Left lung (tissue), 10 donors: ENCODE results near the gene RHOT2. TPM values are rescaled to one million over a fixed set of nuclear protein-coding genes. Genes with fewer than 3 reads are reported as not detected.

Experiments
- ATAC-seq: fragments of 200-7000 bp; cut with Tn5 transposase; one replicate; pipeline ENCODE4 v1.9.1; 2020; ENCODE audit warnings: moderate library complexity
- DNase-seq, 4 donors: peaks; one replicate each; pipeline ENCODE4 v3.0.0-alpha.2; 2013 to 2020
- H3K27ac ChIP-seq, 2 donors: fragments of 200-600 bp; sonication (generic) in 1 of 2; one replicate each; pipeline versions ENCODE4 v1.5.0 to v1.8.0; 2020 to 2021
- H3K27me3 ChIP-seq, 2 donors: fragments of 200-600 bp; sonication (generic) in 1 of 2; one replicate each; pipeline versions ENCODE4 v1.5.0 to v1.8.0; 2020 to 2021
- H3K36me3 ChIP-seq, 2 donors: fragments of 200-600 bp; sonication (generic) in 1 of 2; one replicate each; pipeline versions ENCODE4 v1.5.0 to v1.8.0; 2020 to 2021
- H3K4me1 ChIP-seq, 2 donors: fragments of 200-600 bp; one replicate each; pipeline ENCODE4 v1.8.0; 2021
- H3K4me3 ChIP-seq, 2 donors: fragments of 200-600 bp; sonication (generic) in 1 of 2; one replicate each; pipeline versions ENCODE4 v1.5.0 to v1.8.0; 2020 to 2021; ENCODE audit warnings: mild to moderate bottlenecking in 1 of 2
- H3K9me3 ChIP-seq, 2 donors: fragments of 200-600 bp; sonication (generic) in 1 of 2; one replicate each; pipeline versions ENCODE4 v1.5.0 to v1.8.0; 2020 to 2021
- CTCF ChIP-seq, 2 donors: fragments of 200-600 bp; sonication (generic) in 1 of 2; IDR thresholded peaks; one replicate each; pipeline versions ENCODE4 v1.5.0 to v1.8.0; 2021; ENCODE audit warnings: antibody characterized with exemption in 2 of 2
- intact Hi-C, 2 donors: fragments of 100-400 bp; cut with DNase I; formaldehyde crosslinking; loops; one replicate each; pipeline versions ENCODE4 v1.11.2 to v1.14.2; 2022
- polyA plus RNA-seq, 6 donors: library from polyadenylated mRNA; unstranded; fragments of 120-200 nt; gene quantifications; one replicate each; pipeline ENCODE4 v1.2.1, GENCODE V29; 2013; ENCODE audit not compliant: insufficient read length in 6 of 6
- total RNA-seq, 2 donors: library from RNA; stranded (reverse); fragmentation: NEBNext Ultra II Directional; extraction: Animal tissue kit (Norgen Biotek cat#: 25700); gene quantifications; one replicate each; pipeline ENCODE4 v1.2.1, GENCODE V29; 2021
- donor health status: DM: no; HTN: yes; CAD: no.
- donor health status: DM: no; HTN: no; CAD: no.

Gene RHOT2
- total and polyA plus RNA-seq, 8 donors: 59.8 to 104 (median 76.3) TPM

- Histone ChIP-seq H3K27me3 (peaks cover 29 to 94% of the 10 kb centered on the region in 2 donors), H3K36me3 (no peaks in the 10 kb centered on the region), H3K9me3 (no peaks in the 10 kb centered on the region), H3K27ac (no peak overlapping the region), H3K4me3 (no peak overlapping the region), H3K4me1 (peaks cover 3 to 20% of the 10 kb centered on the region in 2 donors)
- intact Hi-C loops: loop anchor here in 1 of 2 donors (5.0 kb wide), 1 partner anchor 72 kb away; no protein-coding TSS in a partner anchor
- ATAC-seq (no peak), DNase-seq (peak in 1 of 4 donors; percentile 44)
- TF ChIP-seq CTCF (IDR thresholded peaks at IDR 0.05): no peak
Measured at GRCh38 chr16:709566-710499, 41.9 kb downstream of the RHOT2 start.

GRCh38 chr16:710500-711075 is 42.7 kb downstream of the RHOT2 start:
- Histone ChIP-seq H3K27me3 (peaks cover 26 to 93% of the 10 kb centered on the region in 2 donors), H3K9me3 (no peaks in the 10 kb centered on the region), H3K36me3 (no peaks in the 10 kb centered on the region), H3K27ac (no peak overlapping the region), H3K4me3 (no peak overlapping the region), H3K4me1 (peaks cover 3 to 25% of the 10 kb centered on the region in 2 donors)
- DNase-seq (no peak), ATAC-seq (no peak)
- intact Hi-C loops: loop anchor here in 1 of 2 donors (5.0 kb wide), 1 partner anchor 72 kb away; no protein-coding TSS in a partner anchor
- no peak for TF ChIP-seq CTCF (IDR thresholded peaks at IDR 0.05)

GRCh38 chr16:711084-711483 is 43.2 kb downstream of the RHOT2 start:
- no peaks in the 10 kb centered on the region for H3K9me3 ChIP-seq
- H3K27ac ChIP-seq: no peak overlapping the region
- no peak for ATAC-seq
- no peak overlapping the region for H3K4me3 ChIP-seq
- TF ChIP-seq CTCF (IDR thresholded peaks at IDR 0.05): no peak
- intact Hi-C loops: loop anchor here in 1 of 2 donors (5.0 kb wide), 1 partner anchor 71 kb away; no protein-coding TSS in a partner anchor
- H3K36me3 ChIP-seq: no peaks in the 10 kb centered on the region
- H3K4me1 ChIP-seq: peaks cover 7 to 30% of the 10 kb centered on the region in 2 donors
- no peak for DNase-seq
- H3K27me3 ChIP-seq: peaks cover 23 to 94% of the 10 kb centered on the region in 2 donors

DNA sequence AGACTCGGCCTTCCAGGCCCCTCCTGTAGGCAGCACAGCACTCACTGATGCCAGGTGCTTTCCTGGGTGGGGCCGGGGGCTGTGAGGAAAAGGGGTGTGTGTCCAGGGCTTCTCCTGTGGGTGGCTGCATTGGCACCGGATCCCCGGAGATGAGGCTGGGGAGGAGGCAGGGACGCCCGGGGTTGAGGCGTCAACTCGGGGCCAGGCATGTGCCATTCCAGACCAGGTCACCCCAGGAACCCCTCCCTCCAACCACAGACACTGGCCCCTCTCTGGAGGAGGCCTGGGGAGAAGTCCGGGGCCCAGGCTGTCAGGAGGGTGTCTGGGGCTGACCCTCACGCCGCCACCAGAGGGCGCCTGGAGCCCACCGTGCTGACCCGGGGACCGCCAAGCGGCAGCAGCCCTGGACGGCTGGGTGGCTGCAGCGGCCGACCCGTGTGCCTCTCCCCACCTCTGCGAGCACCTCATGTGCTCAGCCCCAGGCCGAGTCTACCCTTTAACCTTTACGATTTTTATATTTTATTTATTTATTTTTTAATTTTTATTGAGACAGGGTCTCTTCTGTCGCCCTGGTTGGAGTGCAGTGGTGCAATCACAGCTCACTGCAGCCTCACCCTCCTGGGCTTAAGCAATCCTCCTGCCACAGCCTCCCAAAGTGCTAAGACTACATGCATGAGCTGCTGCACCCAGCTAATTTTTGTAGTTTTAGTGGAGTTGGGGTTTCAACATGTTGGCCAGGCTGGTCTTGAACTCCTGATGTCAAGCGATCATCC is 43.8 kb downstream of the RHOT2 start:
- Histone ChIP-seq H3K4me3 (no peak overlapping the region), H3K27ac (no peak overlapping the region), H3K36me3 (no peaks in the 10 kb centered on the region), H3K4me1 (peaks cover 11 to 36% of the 10 kb centered on the region in 2 donors), H3K9me3 (no peaks in the 10 kb centered on the region), H3K27me3 (peaks cover 17 to 94% of the 10 kb centered on the region in 2 donors)
- intact Hi-C loops: loop anchor here in 1 of 2 donors (5.0 kb wide), 1 partner anchor 71 kb away; no protein-coding TSS in a partner anchor
- TF ChIP-seq CTCF (IDR thresholded peaks at IDR 0.05): peak; percentile 94 to 98
- ATAC-seq (peak; percentile 73), DNase-seq (peak in 3 of 4 donors; percentile 81 to 98 (median 84))
